ENCODE results near the gene MCF2L. TPM values are rescaled to one million over a fixed set of nuclear protein-coding genes. Genes with fewer than 3 reads are reported as not detected.
A peak's percentile ranks its signal among the peaks of the same experiment; 100 is the strongest.

The MCF2L gene
- total and polyA plus RNA-seq, 2 experiments from 2014 or later: 4.8 to 25.6 TPM

- no peaks in the 10 kb centered on the region for H3K9me3 Mint-ChIP-seq
- Histone ChIP-seq H3K4me1 (ENCODE audit: insufficient read depth) (peaks cover 8% of the 10 kb centered on the region; the same call in 1 of the 2 replicates), H3K27ac (ENCODE audit: low read depth) (peak overlapping the region; percentile 79), H3F3A (replicated peaks; ENCODE audit: low read depth) (0 out of 2 replicates have a peak, but pooled peaks cover 4% of the 10 kb centered on the region), H3K27me3 (ENCODE audit: insufficient read depth) (no peaks in the 10 kb centered on the region), H2AFZ (no peak overlapping the region), H3K79me2 (replicated peaks; ENCODE audit: insufficient read depth) (no peaks in the 10 kb centered on the region), H3K4me2 (0 out of 2 replicates have a peak overlapping the region, but pooled peaks have one; percentile 26), H3K36me3 (ENCODE audit: insufficient read depth) (no peaks in the 10 kb centered on the region), H3K9me2 (ENCODE audit: insufficient read depth) (no peaks in the 10 kb centered on the region), H4K20me1 (replicated peaks; ENCODE audit: insufficient read depth) (no peaks in the 10 kb centered on the region), H3K4me3 (no peak overlapping the region)
- DNase-seq (ENCODE audit: low spot score) (no peak), ATAC-seq (no peak)
- no peak overlapping the region for H3K4me3 Mint-ChIP-seq
- no peaks in the 10 kb centered on the region for H3K27me3 Mint-ChIP-seq (ENCODE audit: insufficient read depth, low read depth, poor library complexity)
- peaks cover 16% of the 10 kb centered on the region for H3K4me1 Mint-ChIP-seq
- H3K27ac Mint-ChIP-seq: peak overlapping the region; percentile 74; the same call in 1 of the 2 replicates
- no peaks in the 10 kb centered on the region for H3K36me3 Mint-ChIP-seq (ENCODE audit: low read depth)
- TF ChIP-seq, protein P1, sequence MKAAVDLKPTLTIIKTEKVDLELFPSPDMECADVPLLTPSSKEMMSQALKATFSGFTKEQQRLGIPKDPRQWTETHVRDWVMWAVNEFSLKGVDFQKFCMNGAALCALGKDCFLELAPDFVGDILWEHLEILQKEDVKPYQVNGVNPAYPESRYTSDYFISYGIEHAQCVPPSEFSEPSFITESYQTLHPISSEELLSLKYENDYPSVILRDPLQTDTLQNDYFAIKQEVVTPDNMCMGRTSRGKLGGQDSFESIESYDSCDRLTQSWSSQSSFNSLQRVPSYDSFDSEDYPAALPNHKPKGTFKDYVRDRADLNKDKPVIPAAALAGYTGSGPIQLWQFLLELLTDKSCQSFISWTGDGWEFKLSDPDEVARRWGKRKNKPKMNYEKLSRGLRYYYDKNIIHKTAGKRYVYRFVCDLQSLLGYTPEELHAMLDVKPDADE (IDR thresholded peaks at IDR 0.05): no peak
- no peak for TF ChIP-seq ZNF114 (CRISPR knock-in tag; IDR thresholded peaks at IDR 0.05)
- no peak for TF ChIP-seq EZH2phosphoT487 (IDR thresholded peaks at IDR 0.05; ENCODE audit: unreplicated experiment)
- no peak for TF ChIP-seq POLR2AphosphoS5 (IDR thresholded peaks at IDR 0.05; ENCODE audit: low read depth)
- no peak for TF ChIP-seq JUNB (IDR thresholded peaks at IDR 0.05; ENCODE audit: unreplicated experiment)
- no peak for TF ChIP-seq EZH2 (IDR thresholded peaks at IDR 0.05; ENCODE audit: low read depth, unreplicated experiment)
- TF ChIP-seq ZNF462 (CRISPR knock-in tag; IDR thresholded peaks at IDR 0.05): no peak
- TF ChIP-seq ZNF331 (CRISPR knock-in tag; IDR thresholded peaks at IDR 0.05; ENCODE audit: low read depth): no peak
- TF ChIP-seq REST (IDR thresholded peaks at IDR 0.05; ENCODE audit: unreplicated experiment): no peak
- no peak for TF ChIP-seq CREB1 (CRISPR knock-in tag; IDR thresholded peaks at IDR 0.05; ENCODE audit: low read depth)
- TF ChIP-seq CTCF (conservative IDR thresholded peaks at IDR 0.05; ENCODE audit: low read depth in 2 of 2): no peak
- no peak for TF ChIP-seq NANOG (IDR thresholded peaks at IDR 0.05; ENCODE audit: borderline replicate concordance)
Measured at GRCh38 chr13:113023694-113024430, 54.8 kb downstream of the MCF2L start.
